NCI-H1417 (cell line): Measurements from ENCODE around the gene MRE11.

Source experiments
- DNase-seq, 3 experiments: peaks; one replicate each; lab custom pipeline; 2025; lab: John Stamatoyannopoulos, UW

MRE11 gene

GRCh38 chr11:94493281-94494125 lies at the start of gene MRE11, which contains the start of gene ANKRD49:
MRE11 (minus strand) TSS chr11:94493844; CDS start chr11:94492801, 1,043 bp downstream.
ANKRD49 (plus strand) TSS chr11:94493984; CDS start chr11:94496694, 2,710 bp downstream.
- peak; percentile 98 to 100 (median 99) for DNase-seq

- peak in 1 of 3 experiments; percentile 19 for DNase-seq
Observed at GRCh38 chr11:94539420-94539819, 45.8 kb upstream of the MRE11 start.

- DNase-seq, result no peak
Observed at GRCh38 chr11:94537031-94537600, 43.5 kb upstream of the MRE11 start.

- peak in 1 of 3 experiments; percentile 8 for DNase-seq
Observed at GRCh38 chr11:94536386-94536785, 42.7 kb upstream of the MRE11 start.

GRCh38 chr11:94533696-94534630 lies 40.3 kb upstream of the MRE11 start:
- DNase-seq, result no peak

DNA sequence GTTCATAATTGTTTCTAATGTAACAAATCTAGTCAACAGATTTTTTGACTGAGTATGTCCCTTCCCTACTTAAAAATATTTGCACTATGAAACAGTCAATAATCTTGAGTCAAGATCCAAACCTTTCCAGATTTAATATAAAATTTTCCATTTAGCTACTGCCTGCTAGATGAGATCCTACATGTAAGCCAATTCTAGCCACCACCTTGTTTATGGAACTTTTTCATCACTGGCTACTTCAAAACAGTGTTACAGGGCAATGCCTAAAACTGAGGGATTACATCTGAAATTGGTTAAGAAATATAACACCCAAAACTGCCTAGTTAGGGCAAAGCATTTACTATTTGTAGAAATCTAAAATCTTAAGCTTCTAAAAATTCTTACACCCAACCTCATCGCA lies 39.6 kb upstream of the MRE11 start:
- DNase-seq, result no peak

- DNase-seq, result no peak
Observed at GRCh38 chr11:94532211-94532610, 38.6 kb upstream of the MRE11 start.

DNA sequence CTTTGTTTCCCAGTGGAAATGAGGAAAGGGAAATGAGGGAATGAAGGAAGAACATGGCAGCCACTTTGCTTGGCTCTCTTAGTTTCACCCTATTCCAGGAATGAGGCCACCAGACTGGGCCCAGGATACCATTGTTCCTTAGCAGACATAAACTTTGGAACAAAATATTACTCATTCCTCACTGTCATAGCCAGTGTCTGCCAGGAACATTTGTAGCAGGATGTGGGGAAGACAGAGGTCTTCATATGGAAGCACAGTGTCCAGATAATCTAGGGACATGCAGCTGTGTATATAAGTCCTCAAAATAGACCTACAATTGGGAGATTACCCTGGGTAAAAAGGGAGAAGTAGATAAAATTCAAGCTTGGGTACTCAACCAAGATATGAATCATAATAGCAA lies 34.9 kb upstream of the MRE11 start:
- DNase-seq, result no peak

GRCh38 chr11:94526645-94527438 lies 33.2 kb upstream of the MRE11 start:
- DNase-seq, result no peak

DNA sequence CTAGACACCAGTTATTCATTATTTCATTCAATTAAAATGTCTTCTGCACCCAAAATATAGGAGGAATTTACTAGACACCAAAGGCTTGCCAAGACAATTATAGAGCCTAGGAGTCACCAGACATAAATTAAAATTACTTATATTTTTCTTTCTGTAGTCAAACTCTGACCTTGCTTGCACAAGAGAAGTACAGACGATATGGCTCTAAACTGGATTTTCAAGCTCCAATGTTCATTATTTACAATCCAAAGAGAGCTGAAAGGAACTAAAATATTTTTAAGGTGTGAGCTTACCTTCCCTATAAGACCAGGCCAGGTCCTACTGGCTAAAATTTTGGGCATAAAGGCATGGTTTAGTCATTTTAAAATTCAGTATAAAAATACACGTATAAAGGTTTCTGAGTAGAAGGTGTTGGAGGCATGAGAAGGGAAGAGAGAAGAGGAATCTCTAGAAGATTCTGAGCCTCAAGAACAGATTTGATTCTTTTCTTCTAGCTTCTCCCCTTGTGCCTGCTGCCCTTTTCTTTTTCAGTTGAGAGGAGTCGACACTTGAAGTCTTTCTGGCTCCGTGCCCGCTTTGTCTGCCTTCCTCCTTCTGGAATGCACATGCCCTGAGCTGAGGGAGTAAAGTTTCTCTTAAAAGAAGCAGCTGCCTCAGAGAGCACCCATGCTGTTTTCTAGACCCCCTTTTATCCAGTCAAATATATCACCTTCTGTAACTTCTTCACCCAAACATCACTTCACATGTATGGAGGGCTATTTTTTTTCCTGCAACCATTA lies 32.1 kb upstream of the MRE11 start:
- DNase-seq, result peak in 2 of 3 experiments; percentile 4 to 15

GRCh38 chr11:94524341-94524740 lies 30.7 kb upstream of the MRE11 start:
- no peak for DNase-seq

DNA sequence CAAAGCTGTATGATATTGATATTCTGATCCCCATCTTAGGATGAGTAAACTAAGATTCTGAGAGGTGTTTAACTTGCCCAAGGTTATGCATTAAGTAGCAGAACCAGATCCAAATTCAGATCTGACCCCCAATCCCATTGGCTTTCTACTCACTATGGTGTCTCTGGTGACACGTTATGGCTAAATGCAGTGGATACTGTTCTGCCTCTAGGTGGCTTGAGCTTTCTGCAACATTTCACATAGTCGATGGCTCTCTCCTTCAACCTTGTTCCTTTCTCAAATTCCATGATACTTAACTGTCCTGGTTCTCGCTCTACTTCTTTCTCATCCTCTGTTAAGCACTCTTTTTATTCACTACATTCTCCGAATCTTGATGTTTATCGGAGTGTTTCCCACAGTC lies 28.0 kb upstream of the MRE11 start:
- no peak for DNase-seq

GRCh38 chr11:94519478-94520084 lies 25.9 kb upstream of the MRE11 start:
- peak in 2 of 3 experiments; percentile 30 to 62 for DNase-seq

GRCh38 chr11:94518300-94518699 lies 24.7 kb upstream of the MRE11 start:
- DNase-seq, result no peak

GRCh38 chr11:94516725-94517124 lies 23.1 kb upstream of the MRE11 start:
- DNase-seq, result no peak

GRCh38 chr11:94515398-94515797 lies 21.8 kb upstream of the MRE11 start:
- DNase-seq, result no peak

DNA sequence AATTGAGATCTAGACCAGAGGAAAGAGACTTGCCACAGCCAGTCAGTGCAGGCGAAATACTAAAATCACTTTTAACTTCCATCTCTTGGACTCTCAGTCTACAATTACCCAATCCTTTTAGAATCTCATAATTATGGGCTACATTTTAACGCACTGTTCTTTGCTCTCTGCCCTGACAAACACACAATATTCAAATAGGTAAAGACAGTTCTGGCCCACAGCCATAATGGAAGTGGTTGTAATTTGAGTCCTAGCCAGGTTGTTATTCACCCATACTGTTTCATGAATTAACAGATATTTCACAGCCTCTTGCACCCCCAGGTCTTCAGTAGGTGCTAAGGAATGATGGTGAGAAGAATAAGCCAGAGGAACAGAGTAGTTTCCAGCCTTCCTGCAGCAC lies 19.4 kb upstream of the MRE11 start:
- peak; percentile 49 to 86 (median 58) for DNase-seq

- peak; percentile 47 to 83 (median 71) for DNase-seq
Observed at GRCh38 chr11:94511932-94512781, 18.5 kb upstream of the MRE11 start, which contains the start of gene C11orf97. C11orf97 (plus strand) TSS chr11:94512461; CDS start chr11:94512529, 68 bp downstream.

GRCh38 chr11:94507485-94507884 lies 13.8 kb upstream of the MRE11 start:
- DNase-seq, result no peak
